Colon (tissue), 2 donors: ENCODE measurements around the gene RAB23.

ENCODE experiments used
- FAIRE-seq: peaks from 2 replicates; lab custom pipeline; 2012; peaks lifted over from hg19 to GRCh38; lab: Jason Lieb, UNC
- donor health status: control.
- donor health status: control.

RAB23 gene

GRCh38 chr6:57180596-57180995 lies 41.5 kb downstream of the RAB23 start:
- FAIRE-seq: no peak

- FAIRE-seq: no peak
Measured at GRCh38 chr6:57177545-57178265, 44.4 kb downstream of the RAB23 start.

- no peak for FAIRE-seq
Measured at GRCh38 chr6:57174511-57174907, 47.6 kb downstream of the RAB23 start.

- FAIRE-seq: no peak
Measured at GRCh38 chr6:57173886-57174510, 48.1 kb downstream of the RAB23 start.

- FAIRE-seq: no peak
Measured at GRCh38 chr6:57173056-57173885, 48.8 kb downstream of the RAB23 start.

GRCh38 chr6:57172136-57173055 lies 49.7 kb downstream of the RAB23 start, which contains the start of gene BAG2:
TSS of gene BAG2 (plus strand) at chr6:57172326. CDS start at chr6:57172698, 372 bp downstream.
- no peak for FAIRE-seq

- FAIRE-seq: no peak
Measured at GRCh38 chr6:57165080-57165479, 57.0 kb downstream of the RAB23 start.

GRCh38 chr6:57163956-57164355 lies 58.2 kb downstream of the RAB23 start:
- no peak for FAIRE-seq

GRCh38 chr6:57162516-57162915 lies 59.6 kb downstream of the RAB23 start:
- FAIRE-seq: no peak

GRCh38 chr6:57162028-57162427 lies 60.1 kb downstream of the RAB23 start:
- no peak for FAIRE-seq

GRCh38 chr6:57159127-57159526 lies 63.0 kb downstream of the RAB23 start:
- no peak for FAIRE-seq

GRCh38 chr6:57158658-57159057 lies 63.4 kb downstream of the RAB23 start:
- FAIRE-seq: no peak

- FAIRE-seq: no peak
Measured at GRCh38 chr6:57147955-57148858, 73.9 kb downstream of the RAB23 start.

GRCh38 chr6:57147401-57147800 lies 74.7 kb downstream of the RAB23 start:
- no peak for FAIRE-seq

GRCh38 chr6:57143690-57144089 lies 78.4 kb downstream of the RAB23 start:
- no peak for FAIRE-seq

- no peak for FAIRE-seq
Measured at GRCh38 chr6:57142178-57142525, 80.0 kb downstream of the RAB23 start.

- no peak for FAIRE-seq
Measured at GRCh38 chr6:57141451-57142177, 80.5 kb downstream of the RAB23 start.

- no peak for FAIRE-seq
Measured at GRCh38 chr6:57138026-57138425, 84.1 kb downstream of the RAB23 start.

- no peak for FAIRE-seq
Measured at GRCh38 chr6:57137350-57137749, 84.8 kb downstream of the RAB23 start.
